GOT3 (cell line): Measurements from ENCODE around the gene SSH2.
"Not testable (repeated sequence)": the region's sequence is repeated elsewhere in the genome, so short reads cannot be mapped to it uniquely, and the experiment has no call there.

Source experiments
- DNase-seq: peaks from one replicate; lab custom pipeline; 2025; ENCODE audit warnings: mixed read lengths; lab: John Stamatoyannopoulos, UW

Gene SSH2

GRCh38 chr17:29732209-29732608 is 197.8 kb downstream of the SSH2 start:
- no peak for DNase-seq

- no peak for DNase-seq
Measured at GRCh38 chr17:29731589-29731929, 198.5 kb downstream of the SSH2 start.

- no peak for DNase-seq
Measured at GRCh38 chr17:29728490-29728889, 201.5 kb downstream of the SSH2 start.

GRCh38 chr17:29726715-29727252 is 203.2 kb downstream of the SSH2 start:
- no peak for DNase-seq

- not testable (repeated sequence) for DNase-seq
Measured at GRCh38 chr17:29725408-29725807, 204.6 kb downstream of the SSH2 start.

GRCh38 chr17:29723278-29724047 is 206.6 kb downstream of the SSH2 start:
- DNase-seq, result no peak

GRCh38 chr17:29722411-29723198 is 207.4 kb downstream of the SSH2 start:
- DNase-seq, result no peak

GRCh38 chr17:29720551-29720950 is 209.5 kb downstream of the SSH2 start:
- DNase-seq, result no peak

- no peak for DNase-seq
Measured at GRCh38 chr17:29719469-29719868, 210.6 kb downstream of the SSH2 start.

GRCh38 chr17:29718446-29719039 is 211.5 kb downstream of the SSH2 start:
- DNase-seq, result no peak

- no peak for DNase-seq
Measured at GRCh38 chr17:29717817-29718216, 212.2 kb downstream of the SSH2 start.

- no peak for DNase-seq
Measured at GRCh38 chr17:29716566-29716965, 213.5 kb downstream of the SSH2 start.

GRCh38 chr17:29715680-29716079 is 214.3 kb downstream of the SSH2 start:
- DNase-seq, result no peak

- DNase-seq, result no peak
Measured at GRCh38 chr17:29714146-29714545, 215.9 kb downstream of the SSH2 start.

GRCh38 chr17:29713626-29714025 is 216.4 kb downstream of the SSH2 start:
- no peak for DNase-seq

- no peak for DNase-seq
Measured at GRCh38 chr17:29711588-29712385, 218.2 kb downstream of the SSH2 start.

GRCh38 chr17:29710891-29711418 is 219.1 kb downstream of the SSH2 start:
- no peak for DNase-seq

- no peak for DNase-seq
Measured at GRCh38 chr17:29710520-29710884, 219.5 kb downstream of the SSH2 start.

GRCh38 chr17:29709866-29710519 is 220.0 kb downstream of the SSH2 start:
- DNase-seq, result no peak

- DNase-seq, result no peak
Measured at GRCh38 chr17:29707212-29707571, 222.8 kb downstream of the SSH2 start.

GRCh38 chr17:29706045-29706431 is 224.0 kb downstream of the SSH2 start:
- no peak for DNase-seq
